ENCODE measurements around the gene GJD3. TPM values are rescaled to one million over a fixed set of nuclear protein-coding genes. Genes with fewer than 3 reads are reported as not detected.
A peak's percentile ranks its signal among the peaks of the same experiment; 100 is the strongest.

The GJD3 gene
- total and polyA plus RNA-seq, 2 donors (not counting 1 experiment from before 2014, with no cell fraction given): not detected

DNA sequence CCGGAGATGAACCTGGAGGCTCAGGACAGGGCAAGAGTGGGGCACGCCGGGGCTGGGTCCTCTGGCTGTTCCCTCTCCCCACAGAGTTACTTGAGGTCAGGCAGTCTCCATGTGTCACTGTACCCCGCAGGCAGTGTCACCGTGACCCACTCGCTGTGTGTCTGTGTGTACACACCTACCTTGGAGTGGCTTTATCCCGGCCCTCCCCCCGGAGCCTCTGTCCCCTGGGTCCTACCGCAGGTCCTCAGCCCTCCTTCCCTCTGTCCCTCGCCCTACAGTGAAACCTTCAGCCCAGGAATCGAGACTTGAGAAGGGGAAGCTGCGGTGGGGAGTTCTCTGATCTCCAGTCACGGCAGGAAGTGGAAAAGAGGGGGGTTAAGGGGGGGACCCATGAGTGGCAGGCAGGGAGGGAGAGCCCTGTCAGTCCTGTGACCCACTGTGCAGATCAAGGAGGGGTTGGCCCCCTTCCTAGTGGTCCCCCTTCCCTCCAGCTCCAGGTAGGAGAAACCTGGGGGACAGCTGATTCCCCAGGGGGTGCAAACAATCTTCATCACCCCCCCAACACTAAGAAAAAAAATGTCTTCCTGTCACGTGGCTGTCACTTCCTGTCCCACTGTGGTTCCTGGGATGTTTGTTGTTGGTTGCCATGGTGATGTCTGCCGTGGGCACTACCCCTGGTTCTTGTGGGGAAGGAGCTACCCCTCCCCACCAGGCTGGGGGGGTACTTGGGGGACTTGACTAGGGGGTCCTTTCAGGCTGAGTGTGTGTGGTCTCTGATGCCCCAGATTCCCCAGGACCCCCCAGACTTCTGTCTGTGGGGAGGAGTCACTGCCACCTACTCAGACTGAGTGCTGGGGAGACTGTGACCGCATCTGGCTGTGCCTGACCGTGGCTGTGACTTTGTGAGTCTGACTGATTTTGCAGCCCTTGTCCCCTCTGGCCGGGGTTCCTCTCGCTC lies 41.9 kb downstream of the GJD3 start:
- Histone ChIP-seq H3K36me3 (replicated peaks in 1 of 2; ENCODE audit: control extremely low read depth in 1 of 2, control insufficient read depth in 1 of 2, extremely low read depth in 1 of 2, insufficient read depth in 2 of 2, low read length in 1 of 2) (no peaks in the 10 kb centered on the region), H3K9ac (ENCODE audit: low read length) (peak overlapping the region; percentile 92), H3K4me1 (ENCODE audit: control insufficient read depth in 2 of 2, insufficient read depth in 2 of 2, low read length in 2 of 2) (peaks cover 83 to 94% of the 10 kb centered on the region in 2 donors), H3K27ac (ENCODE audit: low read length in 2 of 2) (peak overlapping the region; percentile 96), H3K27me3 (replicated peaks in 1 of 4; ENCODE audit: control extremely low read depth in 1 of 4, control insufficient read depth in 3 of 4, insufficient read depth in 4 of 4, low read length in 3 of 4) (no peaks in the 10 kb centered on the region), H2AFZ (ENCODE audit: insufficient read depth, low read depth, low read length, poor library complexity, severe bottlenecking) (no peak overlapping the region), H3K4me3 (ENCODE audit: control extremely low read depth in 1 of 5, extremely low read depth in 1 of 5, insufficient read depth in 1 of 5, low read depth in 2 of 5, low read length in 4 of 5) (peak overlapping the region; percentile 48 to 94 (median 67)), H3K79me2 (ENCODE audit: control insufficient read depth, insufficient read depth, low read length) (peaks cover 98% of the 10 kb centered on the region), H3K4me2 (replicated peaks; ENCODE audit: low read depth, low read length, poor library complexity, severe bottlenecking) (peak overlapping the region; percentile 98), H3K9me3 (ENCODE audit: control extremely low read depth in 1 of 3, control insufficient read depth in 2 of 3, insufficient read depth in 1 of 3, low read length in 2 of 3) (no peaks in the 10 kb centered on the region), H4K20me1 (ENCODE audit: control insufficient read depth, insufficient read depth, low read length, poor library complexity, severe bottlenecking) (peaks cover 8% of the 10 kb centered on the region)
- no peak for TF ChIP-seq EZH2 (IDR thresholded peaks at IDR 0.05; ENCODE audit: borderline replicate concordance, insufficient read depth, low read depth, low read length, poor library complexity, severe bottlenecking)
- TF ChIP-seq, protein P1, sequence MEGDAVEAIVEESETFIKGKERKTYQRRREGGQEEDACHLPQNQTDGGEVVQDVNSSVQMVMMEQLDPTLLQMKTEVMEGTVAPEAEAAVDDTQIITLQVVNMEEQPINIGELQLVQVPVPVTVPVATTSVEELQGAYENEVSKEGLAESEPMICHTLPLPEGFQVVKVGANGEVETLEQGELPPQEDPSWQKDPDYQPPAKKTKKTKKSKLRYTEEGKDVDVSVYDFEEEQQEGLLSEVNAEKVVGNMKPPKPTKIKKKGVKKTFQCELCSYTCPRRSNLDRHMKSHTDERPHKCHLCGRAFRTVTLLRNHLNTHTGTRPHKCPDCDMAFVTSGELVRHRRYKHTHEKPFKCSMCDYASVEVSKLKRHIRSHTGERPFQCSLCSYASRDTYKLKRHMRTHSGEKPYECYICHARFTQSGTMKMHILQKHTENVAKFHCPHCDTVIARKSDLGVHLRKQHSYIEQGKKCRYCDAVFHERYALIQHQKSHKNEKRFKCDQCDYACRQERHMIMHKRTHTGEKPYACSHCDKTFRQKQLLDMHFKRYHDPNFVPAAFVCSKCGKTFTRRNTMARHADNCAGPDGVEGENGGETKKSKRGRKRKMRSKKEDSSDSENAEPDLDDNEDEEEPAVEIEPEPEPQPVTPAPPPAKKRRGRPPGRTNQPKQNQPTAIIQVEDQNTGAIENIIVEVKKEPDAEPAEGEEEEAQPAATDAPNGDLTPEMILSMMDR (IDR thresholded peaks at IDR 0.05): no peak
- no peaks in the 10 kb centered on the region for H3K27me3 Mint-ChIP-seq
- DNase-seq (peak; percentile 99), ATAC-seq (ENCODE audit: low read depth) (peak; percentile 45)
- H3K4me1 Mint-ChIP-seq: peaks cover 90% of the 10 kb centered on the region
- intact Hi-C loops (cut with micrococcal nuclease): loop anchor here (1.0 to 5.0 kb wide), 3 partner anchors 19 to 240 kb away; no protein-coding TSS in a partner anchor
- 2% methylated on average over 11 of the region's 19 CpGs for WGBS (ENCODE audit: insufficient coverage)
- POLR2A ChIA-PET: interaction anchor here (0.6 to 6.5 kb wide), 14 partner anchors 9 to 1366 kb away, joined by 3 to 96 read pairs (median 4); partner anchors contain the start of genes EIF1, RARA and WIPF2
- peak overlapping the region; percentile 100 for H3K27ac Mint-ChIP-seq
- CTCF ChIA-PET: interaction anchor here (1.0 to 12.7 kb wide), 7 partner anchors 11 to 40 kb away, joined by 3 to 119 read pairs (median 5); no protein-coding TSS in a partner anchor
- no peaks in the 10 kb centered on the region for H3K9me3 Mint-ChIP-seq (ENCODE audit: insufficient read depth)
- peak overlapping the region; percentile 97 for H3K4me3 Mint-ChIP-seq

Measured in B cell (primary cell).